ENCODE results near the gene INAFM1.
"Not testable (repeated sequence)": the region's sequence is repeated elsewhere in the genome, so short reads cannot be mapped to it uniquely, and the experiment has no call there.

Gene INAFM1

DNA sequence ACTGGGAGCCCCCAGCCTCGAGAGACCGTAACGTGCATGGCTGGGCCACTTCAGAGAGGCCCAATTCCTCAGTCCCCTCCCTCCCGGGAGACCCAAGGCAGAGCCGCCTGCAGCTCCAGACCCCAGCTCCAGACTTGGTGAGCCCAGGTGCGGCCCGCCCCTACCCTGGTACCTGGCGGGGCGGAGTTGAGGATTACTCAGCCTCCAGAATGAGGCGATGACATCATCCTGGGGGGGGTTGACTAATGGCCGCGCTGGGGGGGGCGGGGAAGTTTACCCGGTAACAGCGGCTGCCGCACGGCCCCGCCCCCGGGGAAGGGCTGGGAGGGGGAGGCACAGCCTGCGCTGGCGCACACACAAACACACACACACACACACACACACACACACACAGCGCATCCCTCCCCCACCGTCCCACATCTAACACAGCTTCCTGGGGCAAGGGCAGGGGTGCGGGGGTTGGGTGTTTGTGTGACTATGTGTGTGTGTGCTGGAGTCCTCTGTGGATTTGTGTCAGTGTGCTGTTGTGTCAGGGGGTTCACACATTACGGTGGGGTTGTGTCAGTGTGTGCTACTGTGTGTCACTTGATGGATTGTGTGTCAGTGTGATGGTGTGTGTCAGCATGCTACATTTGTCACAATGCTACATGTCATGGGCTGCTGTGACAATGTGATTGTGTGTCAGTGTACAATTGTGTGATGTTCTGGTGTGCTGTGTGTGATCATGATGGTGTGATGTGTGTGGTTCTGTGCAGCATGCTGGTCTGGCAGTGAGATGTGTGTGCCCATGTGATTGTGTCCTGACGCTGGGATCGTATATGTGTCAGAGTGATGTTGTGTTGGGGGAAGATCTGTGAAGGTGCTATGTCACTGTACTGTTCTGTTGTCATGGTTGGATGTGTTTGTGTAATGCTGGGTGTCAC is 33.4 kb upstream of the INAFM1 start:
- in situ Hi-C loops (cut with MboI; ENCODE audit: low sequenced_read_pairs) = no loop called here

DNA sequence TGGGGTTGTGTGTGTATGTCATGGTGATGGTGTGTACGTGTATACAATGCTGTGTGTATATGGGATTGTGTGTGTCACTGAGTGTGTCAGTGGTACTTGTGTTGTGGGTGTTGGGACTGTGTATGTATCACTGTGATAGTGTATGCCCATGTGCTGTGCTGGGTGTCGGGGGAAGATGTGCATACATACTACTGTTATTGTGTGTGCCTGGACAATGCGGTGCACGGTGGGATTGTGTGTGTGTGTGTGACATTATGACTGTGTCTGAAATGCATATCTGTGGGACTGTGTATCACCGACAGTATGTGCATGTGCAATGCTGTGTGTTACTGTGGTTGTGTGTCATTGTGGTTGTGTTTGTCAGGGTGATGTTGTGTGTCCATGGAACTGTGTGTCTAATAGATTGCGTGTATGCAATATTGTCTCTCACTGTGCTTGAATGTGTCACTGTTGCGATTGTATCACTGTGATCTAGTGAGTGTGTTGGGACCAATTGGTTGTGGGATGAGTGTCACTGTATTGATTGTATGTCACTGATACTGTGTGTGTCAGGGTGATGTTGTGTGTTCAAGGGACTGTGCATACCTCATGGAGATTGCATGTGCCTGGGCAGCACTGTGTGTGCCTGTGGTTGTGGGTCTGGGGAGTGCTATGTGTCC is 32.6 kb upstream of the INAFM1 start:
- in situ Hi-C loops (cut with MboI; ENCODE audit: low sequenced_read_pairs) = no loop called here

- in situ Hi-C loops (cut with MboI; ENCODE audit: low sequenced_read_pairs) = no loop called here
Measured at GRCh38 chr19:47243364-47243775, 31.3 kb upstream of the INAFM1 start.

- in situ Hi-C loops (cut with MboI; ENCODE audit: low sequenced_read_pairs) = no loop called here
Measured at GRCh38 chr19:47243776-47244547, 30.7 kb upstream of the INAFM1 start.

GRCh38 chr19:47247308-47247990 is 27.2 kb upstream of the INAFM1 start:
- in situ Hi-C loops (cut with MboI; ENCODE audit: low sequenced_read_pairs) = no loop called here

GRCh38 chr19:47253016-47253415 is 21.7 kb upstream of the INAFM1 start:
- in situ Hi-C loops (cut with MboI; ENCODE audit: low sequenced_read_pairs) = not testable (repeated sequence)

DNA sequence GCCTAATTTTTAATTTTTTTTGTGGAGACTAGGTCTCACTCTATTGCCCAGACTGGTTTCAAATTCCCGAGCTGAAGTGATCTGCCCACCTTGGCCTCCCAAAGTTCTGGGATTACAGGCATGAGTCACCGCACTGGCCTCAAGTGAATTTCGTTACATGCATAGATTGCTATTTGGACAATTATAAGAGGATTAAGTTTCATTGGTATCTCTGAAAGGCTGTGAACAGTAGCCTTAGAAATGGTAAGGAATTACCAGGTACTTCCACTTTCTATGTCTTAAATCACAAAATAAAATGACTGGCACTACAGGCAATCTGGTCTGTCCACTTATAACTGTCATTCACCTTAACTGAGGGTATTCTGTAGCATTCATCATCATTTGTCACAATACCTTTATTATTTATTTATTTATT is 21.2 kb upstream of the INAFM1 start:
- in situ Hi-C loops (cut with MboI; ENCODE audit: low sequenced_read_pairs) = no loop called here

GRCh38 chr19:47253970-47254369 is 20.7 kb upstream of the INAFM1 start:
- in situ Hi-C loops (cut with MboI; ENCODE audit: low sequenced_read_pairs) = no loop called here

DNA sequence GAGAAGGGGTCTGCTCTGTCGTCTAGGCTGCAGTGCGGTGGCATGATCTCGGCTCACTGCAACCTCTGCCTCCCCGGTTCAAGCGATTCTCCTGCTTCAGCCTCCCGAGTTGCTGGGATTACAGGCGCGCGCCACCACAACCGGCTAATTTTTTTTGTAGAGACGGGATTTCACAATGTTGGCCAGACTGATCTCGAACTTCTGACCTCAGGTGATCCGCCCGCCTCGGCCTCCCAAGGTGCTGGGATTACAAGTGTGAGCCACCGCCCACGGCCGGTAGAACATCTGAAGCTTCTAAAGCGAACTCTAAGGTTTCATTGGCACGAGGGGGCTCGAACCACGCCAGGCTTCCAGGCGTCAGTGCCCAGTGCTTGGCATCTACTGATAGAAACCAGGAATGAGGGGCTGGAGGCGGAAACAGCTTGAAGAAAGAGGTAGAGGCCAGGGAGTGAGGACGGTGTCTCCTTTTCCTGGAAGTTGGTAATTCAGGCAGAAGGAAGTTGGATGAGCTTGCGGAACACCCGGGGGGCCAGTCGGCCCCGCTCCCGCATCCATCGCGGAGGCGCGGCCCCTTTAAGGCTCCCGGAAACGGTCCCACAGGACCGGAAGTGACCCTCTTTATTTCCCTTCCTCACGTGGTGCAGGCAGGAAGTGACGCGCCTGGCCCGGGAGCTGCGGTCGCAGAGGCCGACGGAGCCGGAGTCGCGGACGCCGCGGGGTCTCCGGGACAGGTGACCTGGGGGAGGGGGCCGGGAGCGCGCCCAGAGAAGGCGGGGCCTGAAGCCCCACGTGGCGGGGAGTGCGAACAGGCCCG is 18.6 kb upstream of the INAFM1 start, which contains the start of gene CCDC9:
Gene CCDC9, plus strand, starts transcription at position 647 of the 814 bp plus-strand sequence. CDS start 1,876 bp downstream, outside the sequence.
- in situ Hi-C loops (cut with MboI; ENCODE audit: low sequenced_read_pairs) = no loop called here

GRCh38 chr19:47256693-47257410 is 17.8 kb upstream of the INAFM1 start:
- in situ Hi-C loops (cut with MboI; ENCODE audit: low sequenced_read_pairs) = no loop called here

- in situ Hi-C loops (cut with MboI; ENCODE audit: low sequenced_read_pairs) = no loop called here
Measured at GRCh38 chr19:47257411-47258169, 17.1 kb upstream of the INAFM1 start.

DNA sequence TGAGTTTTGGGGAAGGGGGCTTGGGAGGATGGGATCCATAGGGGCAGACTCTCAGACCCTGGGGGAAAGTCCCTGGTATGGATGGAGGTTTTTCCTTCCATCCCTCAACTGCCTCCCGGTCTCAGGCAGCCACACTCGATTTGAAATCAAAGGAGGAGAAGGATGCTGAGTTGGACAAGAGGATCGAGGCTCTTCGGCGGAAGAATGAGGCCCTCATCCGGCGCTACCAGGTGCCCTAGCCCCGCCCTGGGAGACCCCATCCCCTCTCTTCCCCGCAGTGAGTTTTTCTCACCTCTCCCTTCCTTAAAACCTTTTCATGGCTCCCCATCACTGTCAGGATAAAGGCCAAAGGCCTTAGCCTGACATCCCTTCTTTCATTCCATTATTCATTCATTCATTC is 16.3 kb upstream of the INAFM1 start:
- in situ Hi-C loops (cut with MboI; ENCODE audit: low sequenced_read_pairs) = no loop called here

DNA sequence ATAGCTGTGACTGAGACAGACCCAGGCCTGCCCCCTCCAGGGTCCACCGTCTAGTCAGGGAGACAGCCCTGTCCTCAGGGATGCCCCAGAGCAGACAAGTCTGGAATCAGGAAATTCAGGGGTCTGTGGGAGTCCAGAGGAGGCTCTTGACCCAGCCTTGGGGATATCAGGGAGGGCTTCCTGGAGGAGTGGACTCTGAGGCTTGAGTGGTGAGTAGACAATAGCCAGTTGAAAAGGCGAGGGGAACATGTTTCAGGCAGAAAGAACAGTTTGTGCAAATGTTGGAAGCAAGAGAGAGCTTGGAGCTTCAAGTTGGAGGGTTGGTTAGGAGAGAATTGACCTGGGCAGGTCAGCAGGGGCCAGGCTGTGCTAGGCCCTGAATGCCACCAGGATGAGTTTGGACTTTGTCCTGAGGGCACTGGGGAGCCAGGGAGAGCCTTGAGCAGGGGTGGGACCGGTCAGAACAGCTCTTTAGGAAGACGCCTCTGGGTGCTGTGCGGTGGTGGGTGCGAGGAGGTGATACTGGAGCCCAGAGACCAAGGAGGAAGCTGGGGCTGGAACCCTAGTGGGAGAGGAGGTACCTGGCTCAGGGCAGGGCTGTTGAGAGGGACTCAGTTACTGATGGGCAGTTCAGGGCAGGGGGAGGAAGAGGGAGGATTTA is 15.7 kb upstream of the INAFM1 start:
- in situ Hi-C loops (cut with MboI; ENCODE audit: low sequenced_read_pairs) = no loop called here

GRCh38 chr19:47260476-47260875 is 14.2 kb upstream of the INAFM1 start:
- in situ Hi-C loops (cut with MboI; ENCODE audit: low sequenced_read_pairs) = no loop called here

DNA sequence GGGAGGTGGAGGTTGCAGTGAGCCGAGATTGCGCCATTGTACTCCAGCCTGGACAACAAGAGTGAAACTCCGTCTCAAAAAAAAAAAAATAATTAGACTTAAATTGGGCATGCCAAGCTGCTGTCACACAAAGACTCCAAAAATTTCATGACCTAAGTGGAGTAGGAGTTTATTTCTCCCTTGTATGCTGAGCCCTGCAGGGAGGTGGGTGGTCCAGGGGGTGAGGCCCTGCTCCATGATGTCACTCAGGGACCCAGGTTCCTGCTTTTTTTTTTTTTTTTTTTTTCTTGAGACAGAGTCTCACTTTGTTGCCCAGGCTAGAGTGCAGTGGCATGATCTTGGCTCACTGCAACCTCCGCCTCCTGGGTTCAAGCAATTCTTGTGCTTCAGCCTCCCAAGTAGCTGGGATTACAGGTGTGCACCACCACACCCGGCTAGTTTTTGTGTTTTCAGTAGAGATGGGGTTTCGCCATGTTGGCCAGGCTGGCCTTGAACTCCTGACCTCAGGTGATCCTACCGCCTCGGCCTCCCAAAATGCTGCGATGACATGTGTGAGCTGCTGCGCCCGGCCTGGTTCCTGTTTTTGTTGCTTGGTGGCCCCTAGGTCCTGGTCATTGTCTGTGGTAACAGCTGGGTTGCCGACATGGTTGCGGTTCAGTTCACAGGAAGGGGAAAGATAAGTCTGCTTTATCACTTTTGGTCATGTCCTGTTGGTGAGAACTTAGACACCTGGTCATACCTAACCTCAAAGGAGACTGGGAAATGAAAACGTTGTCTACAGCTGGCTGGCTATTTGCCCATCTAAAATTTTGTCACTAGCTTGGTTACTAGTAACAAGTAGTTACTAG is 12.5 kb upstream of the INAFM1 start:
- in situ Hi-C loops (cut with MboI; ENCODE audit: low sequenced_read_pairs) = not testable (repeated sequence)

DNA sequence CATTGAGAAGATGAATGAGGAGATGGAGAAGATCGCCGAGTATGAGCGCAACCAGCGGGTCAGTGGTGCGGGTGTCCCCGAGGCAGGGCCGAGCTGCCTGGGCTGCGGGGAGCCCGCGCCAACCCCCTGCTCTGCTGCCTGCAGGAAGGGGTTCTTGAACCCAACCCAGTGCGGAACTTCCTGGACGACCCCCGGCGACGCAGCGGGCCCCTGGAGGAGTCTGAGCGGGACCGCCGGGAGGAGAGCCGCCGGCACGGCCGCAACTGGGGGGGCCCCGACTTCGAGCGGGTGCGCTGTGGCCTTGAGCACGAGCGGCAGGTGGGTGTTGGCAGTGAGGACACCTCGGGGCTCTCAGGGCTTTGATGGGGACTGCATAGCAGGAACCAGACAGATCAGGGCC is 10.1 kb upstream of the INAFM1 start:
- in situ Hi-C loops (cut with MboI; ENCODE audit: low sequenced_read_pairs) = no loop called here

GRCh38 chr19:47266401-47266941 is 8.2 kb upstream of the INAFM1 start:
- in situ Hi-C loops (cut with MboI; ENCODE audit: low sequenced_read_pairs) = no loop called here
